Measurements from ENCODE around the gene SP4.
"Not testable (repeated sequence)": the region's sequence is repeated elsewhere in the genome, so short reads cannot be mapped to it uniquely, and the experiment has no call there.

The SP4 gene

GRCh38 chr7:21526007-21526406 is 98.1 kb downstream of the SP4 start:
- no peak for DNase-seq (ENCODE audit: low spot score)

- DNase-seq (ENCODE audit: low spot score) = no peak
Measured at GRCh38 chr7:21526448-21526847, 98.6 kb downstream of the SP4 start.

GRCh38 chr7:21532485-21532884 is 104.6 kb downstream of the SP4 start:
- DNase-seq (ENCODE audit: low spot score) = not testable (repeated sequence)

- DNase-seq (ENCODE audit: low spot score) = not testable (repeated sequence)
Measured at GRCh38 chr7:21533646-21534045, 105.8 kb downstream of the SP4 start.

GRCh38 chr7:21536445-21537118 is 108.7 kb downstream of the SP4 start:
- not testable (repeated sequence) for DNase-seq (ENCODE audit: low spot score)

GRCh38 chr7:21538936-21539495 is 111.1 kb downstream of the SP4 start:
- DNase-seq (ENCODE audit: low spot score) = no peak

- DNase-seq (ENCODE audit: low spot score) = peak; percentile 62
Measured at GRCh38 chr7:21542891-21543527, 115.1 kb downstream of the SP4 start, which contains the start of gene DNAH11. Gene DNAH11 (plus strand): TSS chr7:21543039. CDS start chr7:21543246, 207 bp downstream.

- DNase-seq (ENCODE audit: low spot score) = no peak
Measured at GRCh38 chr7:21543528-21544302, 115.8 kb downstream of the SP4 start.

- no peak for DNase-seq (ENCODE audit: low spot score)
Measured at GRCh38 chr7:21544303-21544656, 116.4 kb downstream of the SP4 start.

GRCh38 chr7:21544715-21545114 is 116.8 kb downstream of the SP4 start:
- DNase-seq (ENCODE audit: low spot score) = no peak

- no peak for DNase-seq (ENCODE audit: low spot score)
Measured at GRCh38 chr7:21547501-21547900, 119.6 kb downstream of the SP4 start.

- DNase-seq (ENCODE audit: low spot score) = no peak
Measured at GRCh38 chr7:21548491-21548890, 120.6 kb downstream of the SP4 start.

GRCh38 chr7:21550076-21550475 is 122.2 kb downstream of the SP4 start:
- no peak for DNase-seq (ENCODE audit: low spot score)

GRCh38 chr7:21550821-21551531 is 123.1 kb downstream of the SP4 start:
- no peak for DNase-seq (ENCODE audit: low spot score)

GRCh38 chr7:21562385-21562784 is 134.5 kb downstream of the SP4 start:
- no peak for DNase-seq (ENCODE audit: low spot score)
